NB4 (cell line): ENCODE results near the gene SLC25A10.

Source experiments
- DNase-seq: peaks from one replicate; pipeline ENCODE4 v3.0.0; 2010; ENCODE audit warnings: low read depth
- H3K4me3 ChIP-seq: one replicate; pipeline ENCODE4 v1.5.1; 2011; ENCODE audit warnings: mild to moderate bottlenecking, low read depth, low read length, moderate library complexity
- MYC ChIP-seq: IDR thresholded peaks from 2 replicates; pipeline ENCODE4 v1.6.1; 2011; ENCODE audit warnings: low read depth, low read length
- POLR2A ChIP-seq: IDR thresholded peaks from 2 replicates; pipeline ENCODE4 v1.6.1; 2011; ENCODE audit warnings: mild to moderate bottlenecking; ENCODE audit not compliant: insufficient read length; ENCODE audit errors: extremely low read depth
- TF ChIP-seq, protein P1 (sequence below): IDR thresholded peaks from one replicate; pipeline ENCODE4 v1.5.1; 2012; ENCODE audit warnings: low read depth, low read length
- TF ChIP-seq, protein P2 (sequence below): IDR thresholded peaks from 2 replicates; pipeline ENCODE4 v1.6.1; 2011; ENCODE audit warnings: low read depth, low read length

SLC25A10 gene

GRCh38 chr17:81701288-81702071 lies 10.6 kb upstream of the SLC25A10 start:
- H3K4me3 ChIP-seq, result peak overlapping the region; percentile 95
- TF ChIP-seq MYC, result no peak
- TF ChIP-seq, protein P1, sequence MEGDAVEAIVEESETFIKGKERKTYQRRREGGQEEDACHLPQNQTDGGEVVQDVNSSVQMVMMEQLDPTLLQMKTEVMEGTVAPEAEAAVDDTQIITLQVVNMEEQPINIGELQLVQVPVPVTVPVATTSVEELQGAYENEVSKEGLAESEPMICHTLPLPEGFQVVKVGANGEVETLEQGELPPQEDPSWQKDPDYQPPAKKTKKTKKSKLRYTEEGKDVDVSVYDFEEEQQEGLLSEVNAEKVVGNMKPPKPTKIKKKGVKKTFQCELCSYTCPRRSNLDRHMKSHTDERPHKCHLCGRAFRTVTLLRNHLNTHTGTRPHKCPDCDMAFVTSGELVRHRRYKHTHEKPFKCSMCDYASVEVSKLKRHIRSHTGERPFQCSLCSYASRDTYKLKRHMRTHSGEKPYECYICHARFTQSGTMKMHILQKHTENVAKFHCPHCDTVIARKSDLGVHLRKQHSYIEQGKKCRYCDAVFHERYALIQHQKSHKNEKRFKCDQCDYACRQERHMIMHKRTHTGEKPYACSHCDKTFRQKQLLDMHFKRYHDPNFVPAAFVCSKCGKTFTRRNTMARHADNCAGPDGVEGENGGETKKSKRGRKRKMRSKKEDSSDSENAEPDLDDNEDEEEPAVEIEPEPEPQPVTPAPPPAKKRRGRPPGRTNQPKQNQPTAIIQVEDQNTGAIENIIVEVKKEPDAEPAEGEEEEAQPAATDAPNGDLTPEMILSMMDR, result peak; percentile 22
- peak; percentile 57 for DNase-seq

DNA sequence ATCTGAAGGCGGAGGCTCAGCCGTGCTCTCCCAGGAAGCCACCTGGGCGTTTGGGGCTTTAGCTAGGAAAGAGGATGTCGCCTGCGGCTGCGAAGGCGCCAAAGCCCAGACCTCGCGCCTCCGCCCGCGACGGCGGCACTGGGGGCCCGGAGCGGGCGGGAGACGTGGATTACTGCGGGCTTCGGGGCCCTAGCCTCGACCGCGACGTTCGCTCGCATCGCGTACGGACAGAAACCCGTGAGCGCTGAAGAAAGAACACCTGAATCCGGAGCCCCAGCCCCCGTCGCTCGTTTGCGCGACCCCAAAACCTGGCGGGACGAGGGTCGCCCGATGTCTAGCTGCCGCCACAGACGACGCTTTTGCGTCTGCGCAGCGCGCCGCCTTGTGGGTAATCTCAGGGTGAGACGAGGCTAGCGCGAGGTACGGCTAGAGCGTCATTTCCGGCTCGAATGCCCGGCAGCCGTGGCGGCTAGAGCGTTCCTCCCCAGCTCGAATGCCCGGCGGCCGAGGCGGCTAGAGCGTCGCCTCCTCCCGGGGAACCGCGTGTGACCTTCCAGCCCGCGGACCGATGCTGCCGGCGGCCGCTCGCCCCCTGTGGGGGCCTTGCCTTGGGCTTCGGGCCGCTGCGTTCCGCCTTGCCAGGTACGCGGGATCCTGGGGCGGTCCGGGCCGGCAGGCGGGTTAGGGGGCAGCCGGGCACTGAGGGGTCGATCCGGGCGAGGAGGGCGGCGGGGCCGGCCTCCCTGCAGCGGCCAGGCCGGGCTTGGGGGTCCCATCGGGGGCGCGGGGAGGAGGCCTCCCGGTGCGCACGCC lies 8.9 kb upstream of the SLC25A10 start, which contains the start of gene MRPL12:
Gene MRPL12 (plus strand): TSS at position 434 of the 813 bp plus-strand sequence. CDS start 135 bp downstream, at position 569.
- H3K4me3 ChIP-seq, result peak within 1 kb of the TSS; percentile 95
- TF ChIP-seq, protein P1, result no peak
- TF ChIP-seq MYC (peak; percentile 97), POLR2A (peak; percentile 95)
- TF ChIP-seq, protein P2, sequence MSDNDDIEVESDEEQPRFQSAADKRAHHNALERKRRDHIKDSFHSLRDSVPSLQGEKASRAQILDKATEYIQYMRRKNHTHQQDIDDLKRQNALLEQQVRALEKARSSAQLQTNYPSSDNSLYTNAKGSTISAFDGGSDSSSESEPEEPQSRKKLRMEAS, result peak; percentile 88
- DNase-seq, result peak; percentile 96

DNA sequence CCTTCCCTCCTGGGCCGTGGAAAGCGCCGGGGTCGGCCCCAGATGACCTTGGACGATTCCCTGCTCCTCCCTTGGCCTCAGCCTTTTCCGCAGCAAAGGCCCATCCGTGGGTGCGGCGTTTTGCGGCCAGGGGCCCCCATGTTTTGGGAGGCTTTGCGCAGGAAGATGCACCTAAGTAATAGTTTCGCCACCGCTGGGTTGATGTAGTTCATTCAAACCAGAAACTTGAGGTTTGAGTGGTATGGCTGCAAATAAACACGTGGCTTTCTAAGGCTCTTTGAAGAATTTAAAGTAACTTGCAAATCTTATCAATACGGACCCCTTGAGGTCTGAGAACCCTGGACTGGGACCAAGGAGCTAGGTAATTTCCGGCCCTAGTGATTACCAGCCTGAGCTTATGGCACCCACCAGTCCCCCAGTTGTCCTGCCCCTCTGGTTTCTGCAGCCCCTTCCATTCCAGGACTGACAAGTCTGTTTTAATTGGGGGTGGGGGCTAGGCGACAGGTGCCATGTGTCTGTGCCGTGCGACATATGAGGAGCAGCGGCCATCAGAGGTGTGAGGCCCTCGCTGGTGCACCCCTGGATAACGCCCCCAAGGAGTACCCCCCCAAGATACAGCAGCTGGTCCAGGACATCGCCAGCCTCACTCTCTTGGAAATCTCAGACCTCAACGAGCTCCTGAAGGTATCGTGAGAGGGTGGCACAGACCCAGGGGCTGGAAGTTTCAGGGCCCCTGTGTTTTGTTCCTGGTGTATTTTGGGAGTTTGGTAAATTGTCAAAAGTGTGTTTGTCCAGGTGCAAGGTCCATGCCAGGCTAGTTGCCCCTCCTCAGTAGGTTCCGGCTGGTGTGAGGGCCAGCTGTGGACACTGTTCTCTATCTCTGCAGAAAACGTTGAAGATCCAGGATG lies 8.1 kb upstream of the SLC25A10 start:
- DNase-seq, result peak; percentile 42
- H3K4me3 ChIP-seq, result peak overlapping the region; percentile 95
- TF ChIP-seq, protein P2, result peak; percentile 71
- TF ChIP-seq POLR2A, result no peak
- TF ChIP-seq, protein P1, result no peak

DNA sequence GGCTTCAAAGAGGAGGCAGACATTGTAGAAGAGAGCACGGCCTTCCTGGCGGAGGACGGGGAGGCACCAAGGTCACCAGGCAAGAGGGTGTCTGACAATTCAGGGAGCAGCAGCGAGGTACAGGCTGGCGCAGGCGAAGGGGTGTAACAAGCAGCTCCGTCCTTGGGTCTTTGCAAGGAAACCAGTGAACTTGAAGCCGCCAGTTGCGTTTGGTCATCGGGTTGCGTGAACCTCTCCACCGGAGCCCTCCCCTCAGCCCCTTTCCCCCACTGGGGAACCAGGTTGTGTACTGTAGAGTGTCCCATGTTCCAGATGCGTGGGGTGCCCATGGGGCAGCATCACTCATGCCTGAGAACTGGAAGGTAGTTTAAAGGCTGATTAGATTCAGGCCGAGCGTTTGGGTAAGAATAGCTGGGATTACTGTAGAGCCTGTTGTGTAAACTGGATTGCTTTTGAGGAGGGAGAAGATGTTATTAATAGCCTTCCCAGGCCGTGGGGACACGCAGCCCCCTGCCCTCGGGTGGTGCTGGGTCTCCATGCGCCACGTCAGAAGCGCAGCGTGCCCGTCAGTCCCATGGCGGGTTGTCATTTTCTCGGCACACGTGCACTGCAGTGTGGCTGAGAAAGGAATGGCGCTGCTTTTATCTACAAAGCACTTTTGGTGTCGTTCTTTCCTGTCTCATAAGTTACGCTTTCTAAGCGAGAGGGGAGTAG lies 6.4 kb upstream of the SLC25A10 start:
- TF ChIP-seq, protein P2, result no peak
- TF ChIP-seq POLR2A (no peak), MYC (no peak)
- TF ChIP-seq, protein P1, result no peak
- H3K4me3 ChIP-seq, result no peak overlapping the region
- no peak for DNase-seq

GRCh38 chr17:81706232-81706611 lies 5.9 kb upstream of the SLC25A10 start:
- no peak for DNase-seq
- H3K4me3 ChIP-seq, result no peak overlapping the region
- TF ChIP-seq POLR2A (no peak), MYC (no peak)
- TF ChIP-seq, protein P2, result no peak
- TF ChIP-seq, protein P1, result no peak
